Fibroblast of skin of scalp (primary cell): ENCODE data around the gene BACH2.

Source experiments
- DNase-seq: peaks from one replicate; pipeline ENCODE4 v3.0.0-alpha.2; 2013

Gene BACH2

GRCh38 chr6:90093558-90094073 is 203.0 kb downstream of the BACH2 start:
- no peak for DNase-seq

GRCh38 chr6:90090866-90091265 is 205.8 kb downstream of the BACH2 start:
- no peak for DNase-seq

GRCh38 chr6:90088009-90088408 is 208.6 kb downstream of the BACH2 start:
- DNase-seq = peak; percentile 46

GRCh38 chr6:90087106-90087833 is 209.4 kb downstream of the BACH2 start:
- peak; percentile 14 for DNase-seq

GRCh38 chr6:90086517-90086916 is 210.1 kb downstream of the BACH2 start:
- no peak for DNase-seq

- DNase-seq = no peak
Measured at GRCh38 chr6:90083891-90084290, 212.8 kb downstream of the BACH2 start.

- no peak for DNase-seq
Measured at GRCh38 chr6:90082847-90083246, 213.8 kb downstream of the BACH2 start.

- no peak for DNase-seq
Measured at GRCh38 chr6:90080876-90081481, 215.7 kb downstream of the BACH2 start.

GRCh38 chr6:90079560-90080490 is 216.8 kb downstream of the BACH2 start:
- no peak for DNase-seq

- peak; percentile 46 for DNase-seq
Measured at GRCh38 chr6:90078513-90079289, 217.9 kb downstream of the BACH2 start.

GRCh38 chr6:90076511-90077415 is 219.9 kb downstream of the BACH2 start:
- DNase-seq = no peak

GRCh38 chr6:90074161-90074850 is 222.3 kb downstream of the BACH2 start:
- peak; percentile 40 for DNase-seq

GRCh38 chr6:90072935-90073464 is 223.6 kb downstream of the BACH2 start:
- peak; percentile 42 for DNase-seq

GRCh38 chr6:90072501-90072900 is 224.1 kb downstream of the BACH2 start:
- DNase-seq = no peak

- DNase-seq = peak; percentile 69
Measured at GRCh38 chr6:90068703-90069523, 227.7 kb downstream of the BACH2 start.

- DNase-seq = peak; percentile 83
Measured at GRCh38 chr6:90068264-90068663, 228.4 kb downstream of the BACH2 start.

- DNase-seq = peak; percentile 63
Measured at GRCh38 chr6:90066697-90067096, 229.9 kb downstream of the BACH2 start.

- DNase-seq = no peak
Measured at GRCh38 chr6:90065173-90065572, 231.5 kb downstream of the BACH2 start.

- DNase-seq = no peak
Measured at GRCh38 chr6:90062667-90063066, 234.0 kb downstream of the BACH2 start.
